HG03039 (cell line): ENCODE data around the gene CNKSR3.

Experiments used
- ATAC-seq: cut with Tn5 transposase; IDR thresholded peaks from one replicate; pipeline ENCODE4 v1.9.1; 2021; ENCODE audit warnings: mild to moderate bottlenecking, moderate library complexity; ENCODE audit not compliant: unreplicated experiment

CNKSR3 gene

DNA sequence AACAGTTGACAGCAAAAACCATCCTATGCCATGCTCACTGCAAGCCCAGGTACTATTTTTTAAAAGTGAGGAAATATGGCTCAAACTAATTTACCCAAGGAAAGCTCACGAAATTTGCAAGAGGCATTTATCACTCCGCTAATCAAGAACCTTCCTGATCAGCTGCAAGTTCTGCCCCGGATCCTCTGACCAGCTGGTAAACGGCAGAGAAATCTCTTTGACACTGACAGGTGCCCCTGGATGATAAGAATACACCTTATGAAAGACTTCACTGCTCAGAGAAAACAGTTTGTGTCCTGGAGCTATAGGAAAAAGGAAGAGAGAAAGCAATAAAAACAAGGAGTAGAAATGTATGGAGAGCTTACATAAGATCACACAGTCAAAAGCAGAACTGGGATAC lies 6.4 kb downstream of the CNKSR3 start:
- ATAC-seq, result no peak

DNA sequence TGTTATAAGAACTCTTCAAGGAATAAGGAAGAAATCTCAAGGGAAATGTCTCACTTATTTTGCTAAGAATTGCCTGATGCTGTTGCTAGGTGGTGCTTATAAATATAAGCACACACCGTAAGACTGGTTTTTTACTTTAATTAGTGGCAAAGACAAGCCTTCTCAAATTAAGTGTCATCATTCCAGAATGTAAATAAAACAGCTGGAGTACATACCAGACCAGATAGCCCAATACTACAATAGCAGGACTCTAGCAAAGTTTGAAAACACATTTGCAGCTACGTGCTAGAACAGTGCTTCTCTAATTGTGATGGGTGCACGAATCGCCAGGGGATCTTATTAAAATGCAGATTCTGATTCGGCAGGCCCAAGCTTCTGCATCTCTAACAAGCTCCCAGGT lies 6.8 kb downstream of the CNKSR3 start:
- no peak for ATAC-seq

DNA sequence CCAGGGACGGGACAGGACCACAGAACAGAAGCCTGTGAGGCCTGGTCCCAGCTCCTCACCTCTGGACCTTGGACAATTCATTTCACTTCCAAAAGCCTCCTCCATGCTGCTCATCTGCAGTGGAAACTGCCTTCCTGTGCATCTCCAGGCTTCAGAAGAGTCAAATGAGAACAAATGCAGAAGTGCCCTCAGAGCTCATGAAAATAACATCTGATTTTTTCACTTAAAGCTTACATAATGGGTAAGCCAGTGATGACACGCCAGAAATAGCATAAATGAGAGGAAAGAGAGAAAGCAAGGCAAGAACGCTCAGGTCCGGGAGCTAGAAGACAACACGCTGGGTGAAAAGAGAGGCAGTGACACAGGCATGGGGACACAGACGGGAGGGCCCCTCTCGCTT lies 7.9 kb downstream of the CNKSR3 start:
- no peak for ATAC-seq

DNA sequence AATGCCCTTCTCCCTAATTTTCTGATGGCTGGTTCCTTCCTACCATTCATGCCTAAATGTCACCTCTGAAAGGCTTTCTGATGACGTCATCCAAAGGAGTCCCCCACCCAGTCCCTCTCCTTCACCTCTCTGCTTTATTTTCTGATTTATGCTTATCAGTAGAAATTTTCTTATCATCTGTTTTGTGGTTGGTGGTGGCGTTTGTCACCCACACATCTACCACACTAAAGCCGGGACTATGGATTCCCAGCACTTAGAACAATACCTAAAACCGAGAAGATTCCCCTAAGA lies 9.0 kb downstream of the CNKSR3 start:
- no peak for ATAC-seq

DNA sequence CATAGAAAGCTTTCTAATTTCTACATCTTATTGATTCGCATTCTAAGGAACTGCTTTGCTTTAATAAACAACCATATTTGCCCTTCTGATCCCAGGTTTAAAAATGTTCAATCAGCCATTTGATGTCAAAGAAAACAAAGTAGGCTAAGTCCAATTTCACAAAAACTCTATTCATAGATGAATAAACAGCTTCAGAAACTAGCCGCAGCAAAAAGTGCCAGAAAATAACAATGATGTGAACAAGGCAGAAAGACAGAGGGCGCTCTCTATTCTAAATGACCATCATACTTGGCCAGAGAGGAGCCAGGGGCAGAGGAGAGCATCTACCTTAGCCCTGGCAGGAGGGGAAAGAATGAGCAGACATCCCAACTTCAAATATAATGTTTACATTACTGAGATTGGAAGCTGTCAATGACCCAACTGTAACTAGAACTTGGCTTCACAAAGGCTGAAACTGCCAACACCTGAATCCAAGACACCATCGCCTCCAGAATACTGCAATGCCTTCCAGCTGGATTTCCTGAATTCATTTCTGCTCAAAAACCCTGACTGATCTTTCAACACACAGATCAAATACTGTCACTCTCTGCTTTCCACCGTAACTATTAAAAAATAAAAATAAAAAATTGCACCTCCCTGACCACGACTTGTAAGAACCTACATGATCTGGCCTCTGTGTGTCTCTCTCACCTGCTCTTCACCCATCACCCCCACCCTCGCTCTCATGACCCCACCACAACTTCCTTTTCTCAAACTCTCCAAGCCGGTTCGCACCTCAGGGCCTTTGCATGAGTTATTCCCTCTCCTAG lies 9.5 kb downstream of the CNKSR3 start:
- ATAC-seq, result no peak

DNA sequence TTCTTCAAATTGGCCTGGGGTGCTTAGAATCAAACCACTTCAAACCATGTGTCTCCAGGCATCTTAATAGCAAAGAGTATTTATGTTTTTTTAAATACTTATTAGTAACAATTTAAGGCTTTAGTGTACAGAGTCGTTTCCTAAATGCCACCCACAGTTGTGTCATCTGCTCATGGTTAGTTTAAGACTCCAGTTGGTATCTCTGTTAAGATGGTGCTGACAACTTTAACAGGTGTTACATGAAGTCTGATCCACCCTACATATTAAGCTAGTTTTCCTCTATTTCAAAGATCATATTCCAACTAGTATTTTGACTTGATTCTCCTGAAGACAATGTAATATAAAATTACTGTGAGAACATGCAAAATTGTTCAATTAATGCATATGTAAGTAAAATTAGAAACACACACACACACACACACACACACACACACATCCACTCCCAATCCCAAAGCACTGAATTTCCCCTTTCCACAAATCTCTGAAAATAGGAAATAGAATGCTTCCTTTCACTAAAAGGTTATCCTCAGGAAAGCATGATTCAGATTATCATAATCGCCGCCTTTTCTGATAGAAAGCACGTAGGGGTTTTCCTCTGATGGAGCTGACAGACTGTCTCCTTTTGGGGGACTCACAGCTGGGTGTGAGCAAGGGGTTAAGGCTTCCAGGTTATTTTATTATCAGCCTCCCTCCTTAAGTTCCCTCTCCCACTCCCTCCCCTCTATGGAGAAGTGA lies 10.5 kb downstream of the CNKSR3 start:
- ATAC-seq, result no peak

DNA sequence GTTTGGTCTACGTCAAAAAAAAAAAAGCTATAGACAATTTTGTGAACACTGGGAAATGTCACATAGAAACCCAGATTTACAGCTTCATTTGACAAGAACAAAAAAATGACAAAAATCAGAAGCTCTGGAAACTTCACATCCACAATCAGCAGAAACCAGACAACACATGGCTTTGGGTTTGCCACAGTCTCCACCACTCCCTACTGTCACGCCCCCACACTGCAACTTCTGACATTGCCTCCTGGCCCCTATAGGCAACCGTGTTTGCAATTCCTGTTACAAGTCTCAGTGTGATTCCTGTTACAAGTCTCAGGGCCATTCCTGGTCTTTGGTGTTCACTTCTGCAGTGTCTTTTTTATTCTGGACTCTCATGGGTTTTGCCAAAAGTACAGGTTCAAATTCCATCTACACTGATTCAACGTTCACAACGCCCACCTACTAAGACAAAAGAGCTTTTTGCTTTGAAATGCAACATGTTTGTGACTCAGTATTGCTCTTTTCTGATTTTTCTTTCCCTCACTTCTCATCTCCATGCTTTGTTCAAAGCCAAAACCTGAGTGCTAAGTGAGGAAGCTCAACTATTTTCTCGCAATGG lies 12.0 kb downstream of the CNKSR3 start:
- ATAC-seq, result no peak

DNA sequence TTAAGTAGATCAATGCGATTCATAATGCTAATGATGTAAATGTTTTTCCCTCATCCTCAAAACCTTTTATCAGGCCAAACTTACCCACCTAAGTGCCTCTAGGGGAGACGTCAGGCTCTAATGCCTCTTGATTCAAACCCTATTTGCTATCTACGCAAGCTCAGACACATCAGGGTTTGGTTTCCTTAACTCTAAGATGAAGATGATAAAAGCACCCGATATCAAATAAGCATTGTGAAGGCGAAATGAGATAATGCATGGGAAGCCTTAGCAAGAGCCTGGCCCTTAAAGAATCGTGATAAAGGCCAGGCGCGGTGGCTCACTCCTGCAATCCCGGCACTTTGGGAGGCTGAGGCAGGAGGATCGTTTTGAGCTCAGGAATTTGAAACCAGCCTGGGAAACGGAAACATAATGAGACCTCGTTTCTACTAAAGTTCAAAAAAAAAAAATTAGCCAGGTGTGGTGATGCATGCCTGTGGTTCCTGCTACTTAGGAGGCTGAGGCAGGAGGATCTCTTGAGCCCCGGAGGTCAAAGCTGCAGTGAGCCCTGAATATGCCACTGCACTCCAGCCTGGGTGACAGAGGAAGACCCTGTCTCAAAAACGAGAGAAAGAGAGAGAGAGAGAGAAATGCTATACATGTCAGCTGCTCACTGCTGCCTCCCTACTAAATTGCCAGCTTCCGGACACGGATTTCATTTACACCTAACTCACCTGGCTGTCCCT lies 13.5 kb downstream of the CNKSR3 start:
- ATAC-seq, result no peak

DNA sequence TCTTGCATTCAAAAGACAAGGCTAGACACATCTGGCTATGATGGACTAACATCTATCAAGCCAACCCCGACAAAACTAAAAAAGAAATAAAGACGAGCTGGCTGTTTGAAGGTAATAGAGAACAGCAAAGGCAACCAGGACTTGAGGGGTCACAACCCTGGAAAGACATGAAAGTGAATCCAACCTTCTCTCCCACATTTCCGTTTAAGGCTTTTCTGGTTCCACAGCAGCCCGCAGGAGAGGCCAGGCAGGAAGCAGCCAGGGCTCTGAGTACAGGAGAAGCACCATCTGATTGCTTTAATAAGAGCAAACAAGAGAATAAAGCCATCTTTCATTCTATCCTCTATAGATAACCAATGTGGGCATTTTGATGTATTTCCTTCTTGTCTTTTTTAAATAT lies 14.3 kb downstream of the CNKSR3 start:
- no peak for ATAC-seq

DNA sequence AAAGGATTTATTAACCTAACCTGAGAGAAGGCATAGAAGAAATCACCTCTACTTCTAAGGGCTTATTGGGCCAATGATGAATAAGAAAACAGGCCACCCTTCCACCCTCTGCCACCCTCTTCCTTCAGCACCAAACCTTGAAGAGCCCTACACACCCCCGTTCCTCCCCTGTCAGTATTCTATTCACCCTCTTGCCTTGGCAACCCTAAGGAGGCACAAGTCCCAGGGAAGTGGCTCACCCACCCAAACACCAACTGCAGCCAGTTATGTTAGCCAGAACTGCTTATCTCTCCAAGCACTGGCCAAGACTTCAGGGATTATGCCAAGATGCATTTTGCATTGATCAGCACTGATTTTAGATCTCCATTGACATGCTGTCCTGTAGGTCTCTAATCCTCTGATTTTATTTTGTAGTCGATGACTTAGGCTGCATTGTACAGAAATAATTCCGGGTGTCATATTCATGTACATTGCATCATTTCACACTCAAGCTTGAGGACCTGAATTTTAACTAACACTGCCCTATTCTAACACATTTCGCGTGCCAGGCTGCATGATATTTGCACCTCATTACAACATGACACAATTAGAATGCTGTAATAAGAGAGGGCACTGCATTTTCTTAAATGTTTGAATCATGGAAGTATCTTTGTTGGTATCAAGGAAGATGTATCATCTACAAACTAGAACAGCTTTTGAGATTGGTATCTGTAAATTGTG lies 15.7 kb downstream of the CNKSR3 start:
- ATAC-seq, result no peak

DNA sequence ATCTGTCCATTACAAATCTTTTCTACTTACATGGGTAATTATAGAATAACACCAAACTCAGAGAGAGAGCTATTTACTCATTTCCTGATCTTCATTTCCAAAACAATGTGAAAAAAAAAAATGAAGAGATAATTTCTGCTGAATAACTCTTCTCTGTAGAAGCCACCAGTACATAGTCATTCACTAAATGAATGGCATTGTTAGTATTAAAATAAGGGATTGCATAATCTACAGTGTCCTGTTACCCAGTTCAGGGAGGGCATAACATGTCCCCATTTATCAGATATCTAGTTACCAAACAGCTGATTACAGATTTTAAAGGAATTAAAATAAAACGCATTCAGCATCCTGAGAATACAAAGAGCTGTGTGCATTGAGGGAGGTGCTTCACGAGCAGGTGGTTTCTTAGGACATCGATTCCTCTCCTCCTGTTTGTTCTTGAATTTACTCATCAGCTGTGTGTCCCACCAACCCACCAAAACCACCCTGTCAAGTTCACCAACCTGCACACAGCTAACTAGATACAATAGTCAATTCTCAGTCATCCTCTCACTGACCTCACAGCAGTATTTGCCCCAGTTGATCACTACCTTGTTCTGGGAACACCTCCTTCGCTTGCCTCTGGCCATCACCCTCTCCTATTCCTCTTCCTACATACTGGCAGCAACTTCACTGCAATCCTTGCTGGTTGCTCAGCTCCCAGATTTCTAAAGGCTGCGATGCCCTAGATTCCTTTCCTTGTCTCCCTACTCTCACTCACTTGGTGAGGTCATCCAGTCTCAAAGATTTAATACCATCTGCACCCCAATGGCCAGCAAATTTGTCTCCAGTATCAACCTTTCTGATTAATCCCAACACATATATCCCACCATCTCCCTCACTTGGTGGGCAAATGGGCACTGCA lies 18.7 kb downstream of the CNKSR3 start:
- no peak for ATAC-seq

DNA sequence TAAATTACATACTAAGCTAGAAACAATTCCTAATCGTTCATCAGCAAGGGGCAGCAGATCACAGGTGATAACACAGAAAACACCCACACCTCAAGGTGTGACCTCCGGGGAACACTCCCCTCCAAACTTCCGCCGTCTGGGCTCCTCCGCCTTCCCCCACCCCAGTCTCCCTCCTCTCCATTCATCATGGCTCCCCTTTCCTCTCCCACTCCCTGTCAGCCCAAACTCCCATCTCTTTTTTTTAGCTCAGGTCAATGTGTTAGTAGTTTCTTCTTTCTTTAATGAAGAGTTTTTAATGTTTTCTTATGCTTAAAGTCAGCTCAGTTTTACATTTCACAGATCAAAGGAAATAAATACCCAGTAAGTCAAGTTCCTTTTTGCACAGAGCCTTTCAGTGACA lies 20.7 kb downstream of the CNKSR3 start:
- ATAC-seq, result no peak

DNA sequence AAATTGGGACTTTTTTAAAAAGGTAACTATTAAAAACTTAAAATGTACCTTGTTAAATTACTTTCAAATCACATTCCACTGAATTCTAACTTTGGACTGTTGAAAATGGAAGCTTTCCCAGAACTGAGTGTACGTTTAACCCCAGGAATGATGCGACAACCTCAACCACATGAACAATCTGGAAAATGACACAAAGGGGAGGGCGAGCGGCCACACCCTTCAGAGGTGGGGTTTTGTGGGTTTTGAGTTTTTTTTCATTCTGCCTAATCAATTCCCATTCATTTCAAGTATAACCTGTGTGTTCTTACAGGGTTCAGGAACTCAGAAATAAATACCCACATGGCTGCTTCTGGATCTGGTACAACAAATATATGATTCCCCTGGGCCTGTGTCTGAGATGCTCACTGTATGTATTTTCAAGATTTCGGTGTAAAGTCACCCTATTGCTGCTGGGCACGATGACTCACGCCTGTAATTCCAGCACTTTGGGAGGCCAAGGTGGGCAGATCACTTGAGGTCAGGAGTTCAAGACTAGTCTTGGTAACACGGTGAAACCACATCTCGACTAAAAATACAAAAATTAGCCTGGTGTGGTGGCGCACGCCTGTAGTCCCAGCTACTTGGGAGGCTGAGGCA lies 21.6 kb downstream of the CNKSR3 start:
- no peak for ATAC-seq

DNA sequence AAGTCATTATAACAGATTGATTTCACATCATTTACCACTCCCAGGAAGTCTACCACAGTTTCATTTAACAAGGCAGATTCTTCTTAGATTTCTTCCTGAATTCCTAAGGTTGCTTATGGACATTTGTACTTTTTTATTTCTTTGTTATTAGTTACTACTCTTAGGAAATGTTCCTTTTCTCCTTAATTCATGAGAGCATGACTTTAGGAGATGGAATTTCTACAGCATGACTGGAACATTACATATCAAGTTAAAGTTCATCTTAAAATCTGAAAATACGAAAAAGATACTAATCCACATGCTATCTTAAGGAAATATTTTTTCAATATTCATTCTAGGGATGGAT lies 22.3 kb downstream of the CNKSR3 start:
- no peak for ATAC-seq

DNA sequence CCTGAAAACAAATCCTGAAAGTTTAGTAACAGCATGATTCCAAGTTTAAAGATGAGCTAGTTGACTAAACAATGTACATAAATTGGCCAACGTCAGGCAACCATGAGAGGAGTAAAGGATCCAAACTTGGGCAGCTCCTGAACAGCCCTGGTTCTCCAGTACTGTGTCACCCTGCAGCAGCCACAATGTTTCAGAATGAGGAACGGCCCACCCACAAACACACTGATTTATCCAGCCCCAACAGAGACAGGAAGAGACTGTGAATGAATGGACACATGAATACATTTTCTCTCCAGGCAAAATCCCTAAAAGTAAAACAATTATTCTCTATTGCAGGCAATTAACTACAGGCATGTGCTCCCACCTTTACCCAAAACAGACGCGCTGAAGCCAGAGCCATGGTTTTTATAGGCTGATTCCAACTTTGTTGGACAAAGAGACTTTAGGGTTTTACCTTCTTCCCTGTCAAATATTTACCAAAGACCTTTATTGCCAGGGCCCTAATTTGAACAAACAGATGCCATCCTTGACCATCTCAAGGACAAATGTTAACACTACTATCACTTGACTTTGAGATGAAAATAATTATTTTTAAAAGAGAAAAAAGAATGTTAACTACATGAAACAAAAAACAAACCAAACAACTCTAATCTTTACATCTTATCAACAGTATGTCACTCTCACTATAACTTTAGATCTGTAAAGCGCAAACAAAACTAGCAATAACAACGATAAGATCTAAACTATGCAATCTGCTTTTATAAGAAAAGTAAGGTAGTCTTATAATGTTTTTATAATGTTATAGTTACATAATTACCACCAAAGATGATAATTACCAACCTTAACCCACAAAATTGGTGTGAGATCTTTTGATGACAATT lies 22.9 kb downstream of the CNKSR3 start:
- no peak for ATAC-seq

DNA sequence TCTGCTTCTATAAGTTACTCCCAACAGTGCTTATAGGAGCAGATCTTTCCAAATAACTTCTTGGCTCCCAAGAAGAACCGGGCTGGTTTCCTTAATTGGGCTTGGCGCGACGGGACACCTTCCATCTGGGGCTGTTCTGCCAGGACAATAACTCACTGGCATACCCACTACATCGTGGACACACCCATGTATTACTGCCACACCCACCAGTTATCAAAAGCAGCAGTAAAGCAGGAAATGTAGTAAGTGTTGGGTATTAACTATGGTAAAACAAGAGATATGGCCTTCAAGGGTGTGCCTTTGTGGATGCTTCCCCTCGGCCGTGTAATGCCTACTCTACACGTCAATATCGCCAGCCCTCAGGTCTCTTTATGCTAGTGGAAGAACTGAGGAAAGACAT lies 24.7 kb downstream of the CNKSR3 start:
- ATAC-seq, result no peak

DNA sequence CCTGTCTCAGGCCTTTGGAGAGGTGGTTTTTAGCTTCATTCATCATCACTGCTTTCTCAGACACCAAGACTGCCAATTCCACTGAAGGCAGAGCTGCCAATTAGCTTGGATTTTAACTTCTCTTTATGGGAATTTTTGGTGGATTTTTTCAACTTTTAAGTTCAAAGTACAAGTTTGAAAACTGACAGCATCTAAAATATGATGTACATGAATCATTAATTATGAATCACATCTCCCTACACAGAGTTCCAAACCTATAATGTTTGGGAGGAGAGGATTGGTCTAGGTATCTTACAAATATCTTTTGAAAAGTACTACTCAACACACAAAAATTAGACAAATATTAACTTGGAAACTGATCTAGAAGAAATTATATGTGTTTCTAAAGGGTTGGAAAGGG lies 25.5 kb downstream of the CNKSR3 start:
- ATAC-seq, result no peak

DNA sequence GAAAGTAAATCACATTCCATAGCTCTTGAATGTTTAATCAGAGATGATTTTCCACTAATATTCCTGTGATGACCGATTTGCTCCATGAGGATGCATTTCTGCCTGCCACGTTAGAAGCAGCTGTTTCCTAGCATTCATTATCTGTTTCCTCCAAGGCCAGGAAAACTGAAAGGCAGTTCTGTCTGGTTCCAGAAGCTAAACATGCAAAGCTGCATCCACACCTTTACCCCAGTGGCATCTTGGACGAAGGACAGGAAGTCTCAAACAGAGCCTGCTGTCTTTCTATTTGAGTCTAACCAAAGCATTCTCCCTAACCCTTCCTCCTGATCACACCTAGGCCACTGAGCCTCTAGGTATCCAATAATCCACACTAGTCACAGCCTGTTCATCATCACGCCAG lies 27.6 kb downstream of the CNKSR3 start:
- ATAC-seq, result no peak

DNA sequence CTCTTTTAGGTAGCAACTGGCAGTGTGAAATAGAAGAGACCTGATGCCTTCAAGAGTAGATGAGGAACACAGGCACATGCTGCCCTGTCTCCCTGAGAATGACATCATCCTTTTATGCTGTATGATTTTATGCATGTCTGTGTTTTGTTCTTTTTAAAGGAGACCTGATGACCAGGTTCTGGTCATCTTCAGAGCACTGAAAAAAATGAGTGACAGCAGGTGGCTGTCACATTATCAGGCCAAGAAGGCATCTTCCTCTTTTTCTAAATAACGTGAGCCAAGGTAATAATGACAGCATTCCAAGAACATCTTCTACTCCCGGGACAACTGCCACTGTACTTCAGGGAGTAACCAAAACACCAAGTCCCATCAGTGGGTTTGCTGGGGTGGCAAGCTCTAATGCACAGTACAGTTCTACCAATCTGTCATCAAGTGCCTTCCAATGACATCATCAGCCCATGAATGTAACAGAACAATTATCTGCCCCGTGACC lies 28.9 kb downstream of the CNKSR3 start:
- no peak for ATAC-seq
